GM13976 (cell line): ENCODE measurements around the gene MAPT.

Experiments used
- DNase-seq: peaks from one replicate; pipeline ENCODE4 v3.0.0; 2012; ENCODE audit warnings: low spot score
- in situ Hi-C: fragments of 300-500 bp; cut with MboI; formaldehyde crosslinking; loops from one replicate; pipeline ENCODE4 v1.12.0; 2022; ENCODE audit warnings: low sequenced_read_pairs, mixed read lengths, inconsistent platforms; ENCODE audit not compliant: unreplicated experiment
- TF ChIP-seq, protein P1 (sequence below): IDR thresholded peaks from 2 replicates; pipeline ENCODE4 v1.5.1; 2012; ENCODE audit warnings: borderline replicate concordance, mild to moderate bottlenecking; ENCODE audit not compliant: insufficient read depth; ENCODE audit errors: extremely low read depth, missing control alignments, control extremely low read depth

MAPT gene

DNA sequence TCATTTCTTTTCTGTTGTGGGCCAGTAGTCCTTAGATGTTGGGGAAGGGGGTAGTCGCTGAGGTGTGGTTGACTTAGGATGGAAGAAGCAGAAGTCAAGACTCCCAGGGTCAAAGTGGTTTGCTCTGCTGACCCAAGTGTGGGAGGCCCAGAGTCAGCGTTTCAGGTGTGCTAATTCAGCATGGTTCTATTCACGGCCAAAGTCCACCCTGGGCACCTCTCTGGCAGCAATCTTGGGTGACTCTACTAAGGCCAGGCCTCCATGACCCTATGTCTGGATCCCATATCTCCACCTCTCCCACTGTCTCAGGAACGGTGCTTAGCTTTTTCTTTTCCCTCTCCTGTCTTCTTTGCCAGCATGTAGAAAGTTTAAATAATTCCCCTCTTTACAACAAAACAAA is 32.9 kb downstream of the MAPT start:
- in situ Hi-C loops = no loop called here
- DNase-seq = no peak
- TF ChIP-seq, protein P1, sequence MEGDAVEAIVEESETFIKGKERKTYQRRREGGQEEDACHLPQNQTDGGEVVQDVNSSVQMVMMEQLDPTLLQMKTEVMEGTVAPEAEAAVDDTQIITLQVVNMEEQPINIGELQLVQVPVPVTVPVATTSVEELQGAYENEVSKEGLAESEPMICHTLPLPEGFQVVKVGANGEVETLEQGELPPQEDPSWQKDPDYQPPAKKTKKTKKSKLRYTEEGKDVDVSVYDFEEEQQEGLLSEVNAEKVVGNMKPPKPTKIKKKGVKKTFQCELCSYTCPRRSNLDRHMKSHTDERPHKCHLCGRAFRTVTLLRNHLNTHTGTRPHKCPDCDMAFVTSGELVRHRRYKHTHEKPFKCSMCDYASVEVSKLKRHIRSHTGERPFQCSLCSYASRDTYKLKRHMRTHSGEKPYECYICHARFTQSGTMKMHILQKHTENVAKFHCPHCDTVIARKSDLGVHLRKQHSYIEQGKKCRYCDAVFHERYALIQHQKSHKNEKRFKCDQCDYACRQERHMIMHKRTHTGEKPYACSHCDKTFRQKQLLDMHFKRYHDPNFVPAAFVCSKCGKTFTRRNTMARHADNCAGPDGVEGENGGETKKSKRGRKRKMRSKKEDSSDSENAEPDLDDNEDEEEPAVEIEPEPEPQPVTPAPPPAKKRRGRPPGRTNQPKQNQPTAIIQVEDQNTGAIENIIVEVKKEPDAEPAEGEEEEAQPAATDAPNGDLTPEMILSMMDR = no peak

DNA sequence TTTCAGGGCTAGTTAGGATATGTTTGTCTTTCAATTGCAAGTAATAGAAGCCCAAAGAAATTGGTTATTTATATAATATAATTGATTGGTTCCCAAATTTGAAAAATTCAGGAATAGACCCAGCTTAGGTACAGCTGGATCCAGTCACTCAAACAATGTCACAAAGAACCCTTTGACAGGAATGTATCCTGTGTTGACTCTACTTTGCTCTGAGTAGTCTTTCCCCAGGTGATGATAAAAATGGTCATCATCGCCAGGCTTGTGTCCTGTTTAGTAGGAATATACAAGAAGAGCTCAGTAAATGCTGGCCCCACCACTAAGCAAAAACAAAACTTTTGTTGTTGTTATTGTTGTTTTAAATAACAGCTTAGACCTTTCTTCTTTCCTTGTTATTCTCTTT is 35.0 kb downstream of the MAPT start:
- DNase-seq = no peak
- in situ Hi-C loops = no loop called here
- TF ChIP-seq, protein P1 = no peak

DNA sequence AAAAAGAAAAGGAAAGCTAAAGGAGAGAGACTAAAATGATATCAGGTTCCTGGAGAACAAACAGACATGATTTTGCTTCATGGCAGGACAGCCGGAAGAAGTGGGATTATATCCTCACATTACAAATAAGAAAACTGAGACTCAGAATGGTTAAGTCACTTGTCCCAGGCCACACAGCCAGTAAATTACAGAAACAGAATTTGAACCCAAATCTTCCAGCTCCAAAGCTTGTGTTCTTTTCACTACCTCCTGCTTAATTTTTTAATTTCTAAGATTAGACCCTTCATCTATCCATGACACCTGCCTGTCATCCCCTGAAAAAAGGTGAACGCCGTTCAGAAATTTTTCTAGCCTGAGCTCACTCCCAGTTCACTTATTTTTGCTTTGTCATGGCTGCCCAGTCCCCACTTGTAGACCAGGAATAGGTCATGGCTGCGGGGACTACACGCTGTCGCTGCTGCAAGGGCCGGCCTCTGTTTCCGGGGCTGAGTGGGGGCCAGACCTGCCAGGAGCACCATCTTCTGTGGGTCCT is 36.1 kb downstream of the MAPT start:
- TF ChIP-seq, protein P1 = no peak
- DNase-seq = no peak
- in situ Hi-C loops = no loop called here

DNA sequence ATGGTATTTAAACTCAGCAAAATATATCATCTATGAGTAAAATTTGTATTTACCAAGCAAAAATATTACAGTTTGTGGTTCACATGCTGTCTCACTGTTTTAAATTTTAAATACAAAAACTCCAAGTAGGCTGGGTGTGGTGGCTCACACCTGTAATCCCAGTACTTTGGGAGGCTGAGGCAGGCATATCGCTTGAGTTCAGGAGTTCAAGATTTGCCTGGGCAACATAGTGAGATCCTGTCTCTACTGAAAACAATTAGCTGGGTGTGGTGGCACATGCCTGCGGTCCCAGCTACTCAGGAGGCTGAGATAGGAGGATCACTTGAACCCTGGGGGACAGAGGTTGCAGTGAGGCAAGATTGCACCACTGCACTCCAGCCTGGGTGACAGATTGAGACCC is 37.3 kb downstream of the MAPT start:
- in situ Hi-C loops = no loop called here
- DNase-seq = no peak

DNA sequence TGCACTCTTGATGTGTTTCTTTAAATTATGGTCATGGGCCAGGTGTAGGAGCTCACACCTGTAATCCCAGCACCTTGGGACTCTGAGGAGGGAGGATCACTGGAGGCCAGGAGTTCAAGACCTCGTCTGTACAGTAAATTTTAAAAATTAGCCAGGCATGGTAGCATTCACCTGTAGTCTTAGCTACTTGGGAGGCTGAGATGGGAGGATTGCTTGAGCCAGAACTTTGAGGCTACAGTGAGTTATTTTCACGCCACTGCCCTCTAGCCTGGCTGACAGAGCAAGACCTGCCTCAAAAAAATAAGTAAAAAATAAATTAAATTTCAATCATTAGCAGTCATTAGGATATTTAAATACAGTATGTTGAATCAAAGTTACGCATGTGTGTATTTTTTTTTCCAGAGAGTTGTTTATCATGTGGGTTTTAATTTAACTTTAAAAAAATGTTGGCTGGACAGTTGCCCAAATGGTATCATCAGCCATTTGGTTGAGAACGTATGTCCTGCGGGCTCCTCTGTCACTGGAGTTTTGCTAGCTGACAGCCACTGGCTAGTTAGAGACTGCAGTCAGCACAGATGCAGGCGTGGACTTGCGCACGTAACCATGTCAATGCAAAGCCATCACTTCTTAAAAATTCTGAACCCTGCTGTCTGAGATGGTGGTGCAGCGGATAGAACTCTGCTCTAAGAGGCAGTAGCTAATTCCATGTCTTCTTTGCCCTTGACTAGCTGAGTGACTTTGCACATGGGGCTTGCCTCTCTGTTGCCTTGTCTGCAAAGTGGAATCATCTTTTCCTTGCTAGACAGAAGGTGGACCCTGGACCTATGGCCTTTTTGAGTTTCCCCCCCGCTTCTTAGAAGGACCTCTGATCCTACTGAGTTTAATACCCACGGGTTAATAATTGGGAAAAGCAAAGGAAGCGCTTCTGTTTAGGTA is 40.0 kb downstream of the MAPT start:
- TF ChIP-seq, protein P1 = no peak
- in situ Hi-C loops = no loop called here
- DNase-seq = no peak

More for the DNA sequence above, 37.3 kb downstream of the MAPT start:
- TF ChIP-seq, protein P1 = no peak

DNA sequence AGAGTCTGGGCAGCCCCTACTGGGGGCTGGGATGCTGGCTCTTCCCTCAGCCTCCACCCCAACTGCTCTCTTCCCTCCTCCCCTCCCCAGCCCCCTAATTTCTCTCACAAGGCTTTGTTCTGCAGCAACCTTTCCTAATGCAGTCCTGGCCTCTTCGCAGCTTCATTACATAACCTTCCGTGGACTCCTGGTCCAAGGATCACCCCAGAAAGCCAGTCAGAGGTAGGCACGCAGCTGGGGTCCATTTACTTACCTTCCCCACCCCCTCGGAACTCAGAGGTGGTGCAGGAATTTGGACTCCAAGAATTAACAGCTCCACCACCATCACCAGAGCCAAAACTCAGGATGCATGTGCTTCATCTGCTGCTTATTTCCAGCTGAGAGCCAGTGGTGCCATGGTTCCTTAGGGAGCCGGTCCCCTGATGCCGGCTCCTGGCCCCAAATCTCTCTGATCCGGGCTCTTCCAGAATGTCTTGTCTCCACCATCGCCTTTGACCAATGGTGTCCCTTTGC is 40.9 kb downstream of the MAPT start:
- TF ChIP-seq, protein P1 = no peak
- in situ Hi-C loops = no loop called here
- no peak for DNase-seq
